ENCODE results near the gene TMEM132C.

TMEM132C gene

GRCh38 chr12:128699106-128699505, 432.1 kb downstream of the TMEM132C start:
- Histone ChIP-seq H3K36me3 (ENCODE audit: low read depth) (no peaks in the 10 kb centered on the region), H3K27me3 (ENCODE audit: insufficient read depth, poor library complexity, severe bottlenecking) (no peaks in the 10 kb centered on the region), H3K4me1 (ENCODE audit: insufficient read depth, poor library complexity, severe bottlenecking) (no peaks in the 10 kb centered on the region), H3K9me3 (ENCODE audit: severe bottlenecking) (no peaks in the 10 kb centered on the region), H3K4me3 (ENCODE audit: severe bottlenecking) (no peak overlapping the region), H3K27ac (ENCODE audit: poor library complexity, severe bottlenecking) (no peak overlapping the region)
- TF ChIP-seq CTCF (IDR thresholded peaks at IDR 0.05; ENCODE audit: poor library complexity, severe bottlenecking) = no peak
- ATAC-seq (ENCODE audit: low read depth) (no peak), DNase-seq (ENCODE audit: low spot score) (no peak)

GRCh38 chr12:128702371-128702770, 435.4 kb downstream of the TMEM132C start:
- no peak overlapping the region for H3K4me3 ChIP-seq (ENCODE audit: severe bottlenecking)
- no peak for ATAC-seq (ENCODE audit: low read depth)
- H3K27ac ChIP-seq (ENCODE audit: poor library complexity, severe bottlenecking) = no peak overlapping the region
- no peaks in the 10 kb centered on the region for H3K36me3 ChIP-seq (ENCODE audit: low read depth)
- H3K27me3 ChIP-seq (ENCODE audit: insufficient read depth, poor library complexity, severe bottlenecking) = no peaks in the 10 kb centered on the region
- H3K4me1 ChIP-seq (ENCODE audit: insufficient read depth, poor library complexity, severe bottlenecking) = no peaks in the 10 kb centered on the region
- DNase-seq (ENCODE audit: low spot score) = no peak
- TF ChIP-seq CTCF (IDR thresholded peaks at IDR 0.05; ENCODE audit: poor library complexity, severe bottlenecking) = no peak
- H3K9me3 ChIP-seq (ENCODE audit: severe bottlenecking) = no peaks in the 10 kb centered on the region

- Histone ChIP-seq H3K27me3 (ENCODE audit: insufficient read depth, poor library complexity, severe bottlenecking) (no peaks in the 10 kb centered on the region), H3K36me3 (ENCODE audit: low read depth) (no peaks in the 10 kb centered on the region), H3K27ac (ENCODE audit: poor library complexity, severe bottlenecking) (no peak overlapping the region), H3K4me1 (ENCODE audit: insufficient read depth, poor library complexity, severe bottlenecking) (no peaks in the 10 kb centered on the region), H3K4me3 (ENCODE audit: severe bottlenecking) (no peak overlapping the region), H3K9me3 (ENCODE audit: severe bottlenecking) (no peaks in the 10 kb centered on the region)
- TF ChIP-seq CTCF (IDR thresholded peaks at IDR 0.05; ENCODE audit: poor library complexity, severe bottlenecking) = no peak
- ATAC-seq (ENCODE audit: low read depth) (no peak), DNase-seq (ENCODE audit: low spot score) (no peak)
These were observed 438.2 kb downstream of the TMEM132C start for GRCh38 chr12:128705140-128705539.

- Histone ChIP-seq H3K27ac (ENCODE audit: poor library complexity, severe bottlenecking) (no peak overlapping the region), H3K36me3 (ENCODE audit: low read depth) (no peaks in the 10 kb centered on the region), H3K4me3 (ENCODE audit: severe bottlenecking) (no peak overlapping the region), H3K27me3 (ENCODE audit: insufficient read depth, poor library complexity, severe bottlenecking) (no peaks in the 10 kb centered on the region), H3K9me3 (ENCODE audit: severe bottlenecking) (no peaks in the 10 kb centered on the region), H3K4me1 (ENCODE audit: insufficient read depth, poor library complexity, severe bottlenecking) (no peaks in the 10 kb centered on the region)
- ATAC-seq (ENCODE audit: low read depth) (no peak), DNase-seq (ENCODE audit: low spot score) (no peak)
- no peak for TF ChIP-seq CTCF (IDR thresholded peaks at IDR 0.05; ENCODE audit: poor library complexity, severe bottlenecking)
These were observed 440.5 kb downstream of the TMEM132C start for GRCh38 chr12:128707488-128707887.

GRCh38 chr12:128708789-128709188, 441.8 kb downstream of the TMEM132C start:
- TF ChIP-seq CTCF (IDR thresholded peaks at IDR 0.05; ENCODE audit: poor library complexity, severe bottlenecking) = no peak
- Histone ChIP-seq H3K4me1 (ENCODE audit: insufficient read depth, poor library complexity, severe bottlenecking) (no peaks in the 10 kb centered on the region), H3K36me3 (ENCODE audit: low read depth) (no peaks in the 10 kb centered on the region), H3K27ac (ENCODE audit: poor library complexity, severe bottlenecking) (no peak overlapping the region), H3K9me3 (ENCODE audit: severe bottlenecking) (no peaks in the 10 kb centered on the region), H3K4me3 (ENCODE audit: severe bottlenecking) (no peak overlapping the region), H3K27me3 (ENCODE audit: insufficient read depth, poor library complexity, severe bottlenecking) (no peaks in the 10 kb centered on the region)
- no peak for ATAC-seq (ENCODE audit: low read depth)
- no peak for DNase-seq (ENCODE audit: low spot score)

All from RWPE2 (cell line).